GM12878 (cell line): ENCODE data around the gene SOCS1. TPM values are rescaled to one million over a fixed set of nuclear protein-coding genes. Genes with fewer than 3 reads are reported as not detected.

Source experiments
- CEBPZ ChIP-seq: fragments of 150-350 bp; IDR thresholded peaks from 2 replicates; pipeline ENCODE4 v1.6.1; 2016; ENCODE audit warnings: low read depth, low read length
- JUNB ChIP-seq: IDR thresholded peaks from 2 replicates; pipeline ENCODE4 v1.6.1; 2016; ENCODE audit warnings: antibody characterized with exemption, mild to moderate bottlenecking
- PML ChIP-seq: IDR thresholded peaks from 2 replicates; pipeline ENCODE4 v1.6.1; 2012; ENCODE audit warnings: low read length, inconsistent platforms
- POLR2A ChIP-seq: IDR thresholded peaks from 2 replicates; pipeline ENCODE4 v1.6.1; 2011; ENCODE audit warnings: low read depth, mild to moderate bottlenecking, low read length
- POU2F2 ChIP-seq: IDR thresholded peaks from 3 replicates; pipeline ENCODE4 v1.6.1; 2011; ENCODE audit warnings: low read depth, mild to moderate bottlenecking, low read length, borderline replicate concordance
- RCOR1 ChIP-seq: conservative IDR thresholded peaks from 2 replicates; pipeline ENCODE4 v1.6.1; 2012; ENCODE audit warnings: low read depth, low read length, improper control_type of control experiment
- RELA ChIP-seq: fragments of 450-650 bp; IDR thresholded peaks from 2 replicates; pipeline ENCODE4 v1.8.0; 2014; ENCODE audit warnings: borderline replicate concordance; ENCODE audit not compliant: partially characterized antibody
- SRF ChIP-seq, 2 experiments: IDR thresholded peaks; 2 replicates each; pipeline ENCODE4 v1.6.1; 2011; ENCODE audit warnings: low read depth in 2 of 2, low read length in 2 of 2, mild to moderate bottlenecking in 1 of 2, moderate library complexity in 1 of 2
- TCF7 ChIP-seq: IDR thresholded peaks from 2 replicates; pipeline ENCODE4 v1.6.1; 2014; ENCODE audit warnings: antibody characterized with exemption, borderline replicate concordance
- ZNF687 ChIP-seq: fragments of 450-650 bp; IDR thresholded peaks from 2 replicates; pipeline ENCODE4 v1.6.1; 2017; ENCODE audit warnings: mild to moderate bottlenecking, moderate library complexity
- polyA plus RNA-seq, 11 experiments: library from polyadenylated mRNA; depleted of rRNA in 4 of 11; unstranded in 6 of 11; stranded (reverse) in 5 of 11; fragments of >200 nt; fragmentation: Nextera tagmentation in 4 of 11; fragmentation: Illumina TruSeq in 1 of 11; extraction: Ambion mirVana in 4 of 11; extraction: Trizol in 1 of 11; gene quantifications; 1 replicate in 1 of 11; 2 replicates in 10 of 11; pipeline versions ENCODE4 v1.2.1 to v1.2.3, GENCODE V29; 2011 to 2016; ENCODE audit warnings: inconsistent platforms in 2 of 11, missing spikeins in 2 of 11, low read depth in 1 of 11
- total RNA-seq, 4 experiments: library from RNA; depleted of rRNA in 3 of 4; stranded (reverse); fragments of >200 nt in 3 of 4; fragmentation: Illumina TruSeq in 1 of 4; extraction: Trizol in 1 of 4; gene quantifications; 2 replicates each; pipeline versions ENCODE4 v1.2.1 to v1.2.3, GENCODE V29; 2013 to 2021
- TF ChIP-seq, protein P1 (sequence below): fragments of 450-650 bp; IDR thresholded peaks from 2 replicates; pipeline ENCODE4 v1.6.1; 2017; ENCODE audit warnings: low read depth, mild to moderate bottlenecking, moderate library complexity

SOCS1 gene
- total and polyA plus RNA-seq, 10 of the 15 experiments (the other 5 are each of a cell fraction or from before 2014, with no cell fraction given): 0.42 to 39.8 (median 11.2) TPM

DNA sequence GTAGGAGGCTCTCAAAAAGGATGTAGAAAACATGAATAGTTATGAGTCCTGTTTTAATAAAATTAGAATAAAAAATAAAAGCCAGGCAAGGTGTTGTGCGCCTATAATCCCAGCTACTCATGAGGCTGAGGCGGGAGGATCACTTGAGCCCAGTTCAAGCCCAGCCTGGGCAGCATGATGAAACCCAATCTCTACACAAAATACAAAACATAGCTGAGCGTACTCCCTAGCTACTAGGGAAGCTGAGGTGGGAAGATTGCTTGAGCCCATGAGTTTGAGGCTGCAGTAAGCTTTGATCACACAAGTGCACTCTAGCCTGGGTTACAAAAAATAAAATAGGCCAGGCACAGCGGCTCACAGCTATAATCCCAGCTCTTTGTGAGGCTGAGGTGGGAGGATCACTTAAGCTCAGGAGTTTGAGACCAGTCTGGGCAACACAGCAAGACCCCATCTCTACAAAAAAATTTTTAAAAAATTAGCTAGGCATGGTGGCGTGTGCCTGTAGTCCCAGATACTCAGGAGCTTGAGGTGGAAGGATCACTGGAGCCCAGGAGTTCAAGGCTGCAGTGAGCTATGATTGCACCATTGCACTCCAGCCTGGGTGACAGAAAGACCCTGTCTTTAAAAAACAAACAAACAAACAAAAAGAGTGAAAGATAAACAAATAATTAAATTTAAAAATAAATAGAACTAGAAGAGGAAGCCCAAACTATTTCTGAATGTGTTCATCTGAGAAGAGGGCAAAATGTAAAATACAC, 42.3 kb upstream of the SOCS1 start (continued):
- TF ChIP-seq CEBPZ (no peak), ZNF687 (no peak), RELA (no peak), JUNB (no peak), POU2F2 (no peak), SRF (IDR thresholded peaks at IDR 0.05; ENCODE audit: low read depth in 2 of 2, low read length in 2 of 2) (no peak), TCF7 (no peak), PML (no peak), RCOR1 (no peak), POLR2A (no peak)
- TF ChIP-seq, protein P1, sequence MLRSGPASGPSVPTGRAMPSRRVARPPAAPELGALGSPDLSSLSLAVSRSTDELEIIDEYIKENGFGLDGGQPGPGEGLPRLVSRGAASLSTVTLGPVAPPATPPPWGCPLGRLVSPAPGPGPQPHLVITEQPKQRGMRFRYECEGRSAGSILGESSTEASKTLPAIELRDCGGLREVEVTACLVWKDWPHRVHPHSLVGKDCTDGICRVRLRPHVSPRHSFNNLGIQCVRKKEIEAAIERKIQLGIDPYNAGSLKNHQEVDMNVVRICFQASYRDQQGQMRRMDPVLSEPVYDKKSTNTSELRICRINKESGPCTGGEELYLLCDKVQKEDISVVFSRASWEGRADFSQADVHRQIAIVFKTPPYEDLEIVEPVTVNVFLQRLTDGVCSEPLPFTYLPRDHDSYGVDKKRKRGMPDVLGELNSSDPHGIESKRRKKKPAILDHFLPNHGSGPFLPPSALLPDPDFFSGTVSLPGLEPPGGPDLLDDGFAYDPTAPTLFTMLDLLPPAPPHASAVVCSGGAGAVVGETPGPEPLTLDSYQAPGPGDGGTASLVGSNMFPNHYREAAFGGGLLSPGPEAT: no peak
